Parathyroid adenoma (tissue), 2 donors: ENCODE measurements around the gene CNTN4.

Experiments
- H2AFZ ChIP-seq: fragments of 300-600 bp; sonication (generic); one replicate; pipeline ENCODE4 v1.7.0; 2017; ENCODE audit warnings: antibody characterized with exemption, mild to moderate bottlenecking
- H3K27ac ChIP-seq: fragments of 300-600 bp; sonication (generic); one replicate; pipeline ENCODE4 v1.7.0; 2017
- H3K27me3 ChIP-seq: fragments of 300-600 bp; sonication (generic); one replicate; pipeline ENCODE4 v1.7.0; 2017; ENCODE audit warnings: low read length; ENCODE audit not compliant: control insufficient read depth, insufficient read depth
- H3K36me3 ChIP-seq: fragments of 300-600 bp; sonication (generic); one replicate; pipeline ENCODE4 v1.7.0; 2017; ENCODE audit warnings: low read length; ENCODE audit not compliant: control insufficient read depth, insufficient read depth
- H3K4me1 ChIP-seq: fragments of 300-600 bp; sonication (generic); one replicate; pipeline ENCODE4 v1.7.0; 2017; ENCODE audit warnings: control low read depth
- H3K4me2 ChIP-seq: fragments of 300-600 bp; sonication (generic); one replicate; pipeline ENCODE4 v1.7.0; 2017; ENCODE audit warnings: low read length
- H3K4me3 ChIP-seq: fragments of 300-600 bp; sonication (generic); one replicate; pipeline ENCODE4 v1.7.0; 2017; ENCODE audit warnings: low read depth, low read length
- H3K79me2 ChIP-seq: fragments of 300-600 bp; sonication (generic); one replicate; pipeline ENCODE4 v1.7.0; 2017; ENCODE audit warnings: control low read depth
- H3K9ac ChIP-seq: fragments of 300-600 bp; sonication (generic); one replicate; pipeline ENCODE4 v1.7.0; 2017; ENCODE audit warnings: mild to moderate bottlenecking
- H3K9me3 ChIP-seq: fragments of 300-600 bp; sonication (generic); one replicate; pipeline ENCODE4 v1.7.0; 2017; ENCODE audit warnings: low read length; ENCODE audit not compliant: control insufficient read depth
- CTCF ChIP-seq: fragments of 300-600 bp; sonication (generic); IDR thresholded peaks from one replicate; pipeline ENCODE4 v1.7.0; 2017; ENCODE audit warnings: antibody characterized with exemption, mild to moderate bottlenecking
- donor health status: primary hyperparathyroidism.

CNTN4 gene

GRCh38 chr3:3066378-3066777, 967.7 kb downstream of the CNTN4 start:
- no peak for TF ChIP-seq CTCF
- Histone ChIP-seq H3K36me3 (no peaks in the 10 kb centered on the region), H3K4me2 (no peak overlapping the region), H2AFZ (no peak overlapping the region), H3K79me2 (no peaks in the 10 kb centered on the region), H3K27me3 (no peaks in the 10 kb centered on the region), H3K27ac (no peak overlapping the region), H3K4me3 (no peak overlapping the region), H3K4me1 (no peaks in the 10 kb centered on the region), H3K9me3 (no peaks in the 10 kb centered on the region), H3K9ac (no peak overlapping the region)

DNA sequence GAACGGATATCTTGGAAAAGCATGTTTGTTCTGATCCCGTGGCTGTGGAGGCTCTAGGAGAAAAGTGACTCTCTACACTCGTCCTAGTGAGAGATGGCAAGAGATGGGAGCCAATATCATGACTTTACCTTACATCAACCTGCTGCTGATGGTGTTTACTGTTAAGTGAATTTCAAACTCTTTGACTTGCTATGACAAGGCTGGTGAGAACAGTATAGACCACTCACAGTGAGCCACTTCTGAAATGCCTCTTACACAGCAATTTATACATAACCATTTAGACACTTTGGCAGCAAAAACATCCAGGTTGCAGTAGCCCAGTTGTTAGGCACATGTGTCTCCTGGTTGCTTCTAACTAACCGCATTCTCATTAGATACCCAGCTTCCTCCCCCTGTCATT, 968.2 kb downstream of the CNTN4 start:
- H2AFZ ChIP-seq = no peak overlapping the region
- no peak overlapping the region for H3K9ac ChIP-seq
- H3K4me3 ChIP-seq = no peak overlapping the region
- no peaks in the 10 kb centered on the region for H3K27me3 ChIP-seq
- no peak overlapping the region for H3K27ac ChIP-seq
- no peaks in the 10 kb centered on the region for H3K4me1 ChIP-seq
- no peak overlapping the region for H3K4me2 ChIP-seq
- TF ChIP-seq CTCF = no peak
- H3K9me3 ChIP-seq = no peaks in the 10 kb centered on the region
- no peaks in the 10 kb centered on the region for H3K36me3 ChIP-seq
- H3K79me2 ChIP-seq = no peaks in the 10 kb centered on the region

DNA sequence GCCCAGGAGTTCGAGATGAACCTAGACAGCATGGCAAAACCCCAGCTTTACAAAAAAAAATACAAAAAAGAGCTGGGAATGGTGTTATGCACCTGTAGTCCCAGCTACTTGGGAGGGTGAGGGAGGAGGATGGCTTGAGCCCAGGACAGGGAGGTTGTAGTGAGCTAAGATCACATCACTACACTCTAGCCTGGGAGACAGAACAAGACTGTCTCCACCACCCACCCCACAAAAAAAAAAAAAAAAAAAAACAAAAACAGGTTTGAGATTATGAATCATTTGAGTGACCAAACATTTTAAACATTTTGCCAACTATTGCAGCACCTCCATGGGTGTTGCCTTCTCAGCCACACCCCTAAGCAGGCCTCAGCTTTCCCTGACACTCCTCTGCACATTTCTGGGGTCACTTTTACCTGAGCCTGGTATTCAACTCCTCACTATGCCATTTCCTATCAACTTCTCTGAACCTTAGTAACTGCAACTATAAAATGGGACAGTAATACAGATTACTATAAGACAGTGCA, 969.8 kb downstream of the CNTN4 start:
- Histone ChIP-seq H3K4me2 (no peak overlapping the region), H3K4me3 (no peak overlapping the region), H3K27me3 (no peaks in the 10 kb centered on the region), H3K9ac (no peak overlapping the region), H3K9me3 (no peaks in the 10 kb centered on the region), H3K4me1 (no peaks in the 10 kb centered on the region), H2AFZ (no peak overlapping the region), H3K79me2 (no peaks in the 10 kb centered on the region), H3K27ac (no peak overlapping the region), H3K36me3 (no peaks in the 10 kb centered on the region)
- no peak for TF ChIP-seq CTCF

- Histone ChIP-seq H3K79me2 (no peaks in the 10 kb centered on the region), H3K27me3 (no peaks in the 10 kb centered on the region), H3K4me2 (no peak overlapping the region), H3K4me3 (no peak overlapping the region), H3K27ac (no peak overlapping the region), H3K4me1 (no peaks in the 10 kb centered on the region), H3K36me3 (no peaks in the 10 kb centered on the region), H3K9ac (no peak overlapping the region), H2AFZ (no peak overlapping the region), H3K9me3 (no peaks in the 10 kb centered on the region)
- TF ChIP-seq CTCF = no peak
These were observed 971.1 kb downstream of the CNTN4 start for GRCh38 chr3:3069723-3070122.

DNA sequence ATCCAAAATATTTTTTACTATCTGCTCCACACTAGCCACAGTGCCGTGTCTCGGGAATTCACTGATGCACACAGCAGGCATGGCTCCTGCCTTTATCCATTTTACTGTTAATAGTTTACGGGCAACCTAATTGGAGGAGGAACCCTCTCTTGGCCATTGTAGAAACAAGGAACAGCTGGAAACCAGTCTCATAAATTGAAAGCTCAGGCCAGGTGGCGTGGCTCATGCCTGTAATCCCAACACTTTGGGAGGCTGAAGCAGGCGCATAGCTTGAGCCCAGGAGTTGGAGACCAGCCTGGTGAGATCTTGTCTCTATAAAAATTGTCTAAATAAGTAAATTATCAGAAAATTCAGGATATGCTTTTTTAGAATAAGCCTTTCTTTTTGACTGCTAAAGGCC, 972.5 kb downstream of the CNTN4 start:
- Histone ChIP-seq H3K4me1 (no peaks in the 10 kb centered on the region), H3K9me3 (no peaks in the 10 kb centered on the region), H2AFZ (no peak overlapping the region), H3K9ac (no peak overlapping the region), H3K79me2 (no peaks in the 10 kb centered on the region), H3K27ac (no peak overlapping the region), H3K4me3 (no peak overlapping the region), H3K4me2 (no peak overlapping the region), H3K27me3 (no peaks in the 10 kb centered on the region), H3K36me3 (no peaks in the 10 kb centered on the region)
- no peak for TF ChIP-seq CTCF
